Measurements from ENCODE around the gene ZCCHC4. TPM values are rescaled to one million over a fixed set of nuclear protein-coding genes. Genes with fewer than 3 reads are reported as not detected.

ZCCHC4 gene
- polyA plus RNA-seq, 4 donors: 12.4 to 14.2 (median 12.7) TPM

- DNase-seq (ENCODE audit: low read depth in 4 of 4, low spot score in 3 of 4): peak; percentile 60 to 78 (median 76)
Measured at GRCh38 chr4:25376754-25377571, 64.4 kb downstream of the ZCCHC4 start, which contains the start of gene ANAPC4. Gene ANAPC4, plus strand, starts transcription at chr4:25377263. Its CDS starts 165 bp downstream, at chr4:25377428.

DNA sequence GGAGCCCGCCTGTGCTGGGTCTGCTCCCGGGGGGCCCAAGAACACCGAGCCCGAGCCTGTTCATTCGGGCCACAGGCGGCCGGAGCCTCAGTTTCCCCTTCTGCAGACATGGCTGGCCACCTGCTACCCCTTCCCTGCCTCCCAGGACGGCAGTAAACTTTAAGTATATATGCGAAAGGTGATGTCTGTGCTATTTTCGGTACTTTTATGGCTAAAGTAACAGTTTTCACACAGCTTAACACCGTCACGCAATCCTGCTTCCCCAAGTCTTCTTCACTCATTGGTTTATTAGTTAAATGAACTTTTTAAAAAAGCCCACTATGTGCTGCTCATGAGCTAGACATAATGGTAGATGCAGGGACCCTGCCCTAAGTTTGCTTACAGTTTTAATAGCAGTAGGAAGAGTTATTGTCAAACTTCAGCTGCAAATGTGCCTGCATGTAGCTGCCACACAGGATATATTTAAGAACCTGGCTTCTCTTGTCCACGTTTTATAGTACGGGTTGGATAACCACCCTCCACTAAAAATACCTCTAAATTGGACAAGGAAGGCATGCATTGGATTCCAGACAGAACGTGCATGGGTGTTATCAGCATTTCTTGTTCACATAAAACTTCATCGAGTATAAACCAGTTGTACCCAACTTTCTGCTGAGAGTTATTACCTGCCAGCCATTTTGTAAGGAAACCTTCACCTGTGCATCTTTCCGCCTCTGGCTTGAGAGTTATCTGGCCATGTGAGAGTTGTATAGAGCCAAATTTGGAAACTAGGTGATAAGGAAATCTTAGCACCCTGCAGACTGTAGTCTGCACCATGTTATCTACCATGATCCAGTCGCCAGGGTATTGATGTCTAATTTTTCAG is 65.2 kb downstream of the ZCCHC4 start:
- no peak for DNase-seq (ENCODE audit: low read depth in 4 of 4, low spot score in 3 of 4)

GRCh38 chr4:25378437-25378743 is 65.8 kb downstream of the ZCCHC4 start:
- no peak for DNase-seq (ENCODE audit: low read depth in 4 of 4, low spot score in 3 of 4)

GRCh38 chr4:25379591-25379990 is 67.0 kb downstream of the ZCCHC4 start:
- no peak for DNase-seq (ENCODE audit: low read depth in 4 of 4, low spot score in 3 of 4)

DNA sequence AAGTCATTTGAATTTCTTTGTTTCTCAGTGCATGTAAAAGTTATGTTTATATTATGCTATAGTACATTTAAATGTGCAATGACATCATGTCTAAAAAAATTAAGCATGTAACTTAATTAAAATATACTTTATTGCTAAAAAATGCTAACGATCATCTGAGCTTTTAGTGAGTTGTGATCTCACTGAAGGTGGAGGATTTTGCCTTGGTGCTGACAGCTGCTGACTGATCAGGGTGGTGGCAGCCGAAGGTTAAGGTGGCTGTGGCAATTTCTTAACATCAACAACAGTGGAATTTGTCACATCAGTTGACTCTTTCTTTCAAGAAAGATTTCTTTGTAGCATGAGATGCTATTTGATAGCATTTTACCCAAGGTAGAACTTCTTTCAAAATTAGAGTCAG is 71.1 kb downstream of the ZCCHC4 start:
- no peak for DNase-seq (ENCODE audit: low read depth in 4 of 4, low spot score in 3 of 4)

DNA sequence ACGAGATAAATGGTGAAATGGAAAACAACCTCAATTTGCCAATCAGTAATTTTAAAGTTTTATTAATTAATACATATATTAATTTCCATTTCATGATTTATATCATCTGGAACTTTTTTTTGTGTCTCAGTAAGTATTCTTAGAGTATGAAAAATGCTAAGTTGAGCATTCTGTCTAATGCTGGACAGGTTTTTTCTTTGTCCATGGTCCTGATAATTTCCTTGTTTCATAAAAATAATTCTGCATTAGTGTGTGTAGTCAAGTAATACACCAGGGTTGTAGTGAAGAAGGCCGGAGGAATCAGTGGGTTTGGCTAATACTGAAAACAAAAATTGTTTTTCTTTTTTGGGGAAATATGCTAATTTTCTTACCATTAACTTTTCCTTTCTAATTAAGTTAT is 74.4 kb downstream of the ZCCHC4 start:
- no peak for DNase-seq (ENCODE audit: low read depth in 4 of 4, low spot score in 3 of 4)

DNA sequence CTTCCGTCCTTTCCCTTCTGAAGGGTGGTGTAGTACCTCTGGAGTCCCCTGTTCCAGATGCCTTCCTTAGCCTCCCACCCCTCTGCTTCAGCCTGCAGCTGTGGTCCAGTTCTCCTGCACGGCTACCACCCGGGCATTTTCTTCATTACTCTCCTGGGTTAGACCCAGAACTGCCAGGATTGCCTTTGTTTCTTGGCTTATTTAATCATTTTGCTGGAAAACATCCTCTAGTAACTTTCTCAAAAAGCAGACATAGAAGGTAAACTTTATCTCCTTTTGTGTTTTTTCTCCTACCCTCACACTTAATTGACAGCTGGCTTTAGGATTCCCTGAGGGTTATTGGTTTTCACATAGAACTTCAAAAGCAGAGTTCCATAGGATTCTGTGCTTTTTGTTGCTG is 84.7 kb downstream of the ZCCHC4 start:
- no peak for DNase-seq (ENCODE audit: low read depth in 4 of 4, low spot score in 3 of 4)

- no peak for DNase-seq (ENCODE audit: low read depth in 4 of 4, low spot score in 3 of 4)
Measured at GRCh38 chr4:25399510-25399909, 86.9 kb downstream of the ZCCHC4 start.

DNA sequence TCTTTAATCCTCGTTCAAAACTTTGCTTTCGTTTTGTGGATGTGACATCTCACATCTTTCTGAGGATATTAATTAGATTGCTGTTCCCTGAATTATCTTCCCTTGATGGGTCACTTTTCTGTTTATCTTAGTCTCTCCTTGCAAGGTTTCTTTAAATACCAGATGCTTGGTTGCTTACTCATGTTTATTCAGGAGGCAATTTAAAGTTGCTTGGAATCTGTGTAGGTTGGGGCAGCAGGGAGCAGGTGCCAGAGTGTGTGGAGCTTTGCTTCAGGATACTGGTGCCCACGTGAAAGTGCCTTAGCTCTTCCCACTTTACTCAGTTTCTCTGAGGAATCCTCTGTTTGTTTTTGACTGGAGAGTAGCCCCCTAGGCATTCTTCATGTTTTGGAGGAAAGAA is 88.5 kb downstream of the ZCCHC4 start:
- no peak for DNase-seq (ENCODE audit: low read depth in 4 of 4, low spot score in 3 of 4)

- no peak for DNase-seq (ENCODE audit: low read depth in 4 of 4, low spot score in 3 of 4)
Measured at GRCh38 chr4:25402521-25402920, 89.9 kb downstream of the ZCCHC4 start.

DNA sequence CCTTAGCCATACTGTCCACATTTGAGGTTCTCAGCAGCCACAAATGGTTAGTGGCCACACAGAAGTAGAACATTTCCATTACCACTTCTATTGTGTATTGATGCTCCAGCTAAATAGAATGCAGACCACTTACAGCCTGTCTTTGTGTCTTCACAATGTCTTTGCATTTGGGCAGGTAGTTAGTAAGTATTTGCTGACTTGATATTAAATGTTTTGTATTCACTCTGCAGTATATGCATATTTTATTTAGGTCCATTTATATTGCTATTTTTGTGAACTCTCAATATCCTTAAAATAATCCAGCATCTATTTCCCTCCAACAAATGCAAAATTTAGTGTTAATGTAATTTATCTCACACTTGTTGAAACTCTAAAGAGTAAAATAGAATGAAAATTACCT is 91.1 kb downstream of the ZCCHC4 start:
- DNase-seq (ENCODE audit: low read depth in 4 of 4, low spot score in 3 of 4): no peak

- DNase-seq (ENCODE audit: low read depth in 4 of 4, low spot score in 3 of 4): no peak
Measured at GRCh38 chr4:25405453-25405852, 92.9 kb downstream of the ZCCHC4 start.

DNA sequence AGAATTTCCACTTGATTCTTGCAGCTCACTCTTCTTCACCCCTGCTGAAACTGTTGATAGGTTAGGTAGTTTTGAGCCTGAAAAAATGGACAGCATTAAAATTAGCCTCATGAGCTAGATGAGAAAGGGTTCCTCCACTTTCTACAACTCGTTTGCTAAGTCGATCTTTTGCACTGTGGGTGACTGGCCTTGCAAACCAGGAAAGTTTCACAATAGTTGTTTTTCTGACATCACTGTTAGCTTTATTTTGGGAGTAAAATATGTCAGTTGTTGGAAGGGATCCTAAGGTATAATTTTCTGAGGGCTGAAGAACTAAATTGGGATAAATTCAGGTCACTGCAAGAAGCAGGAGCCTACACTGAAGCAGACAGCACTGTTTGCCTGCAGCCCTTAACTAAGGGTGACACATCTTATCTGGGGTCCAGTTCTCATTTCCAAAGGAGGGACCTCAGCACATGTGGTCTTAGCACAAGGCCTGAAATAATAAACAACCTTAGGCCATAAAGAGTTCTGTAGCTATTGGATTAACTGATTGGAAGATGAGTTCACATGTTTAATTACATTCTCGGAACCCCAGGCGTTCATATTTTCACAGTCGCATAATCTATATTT is 93.6 kb downstream of the ZCCHC4 start:
- no peak for DNase-seq (ENCODE audit: low read depth in 4 of 4, low spot score in 3 of 4)

DNA sequence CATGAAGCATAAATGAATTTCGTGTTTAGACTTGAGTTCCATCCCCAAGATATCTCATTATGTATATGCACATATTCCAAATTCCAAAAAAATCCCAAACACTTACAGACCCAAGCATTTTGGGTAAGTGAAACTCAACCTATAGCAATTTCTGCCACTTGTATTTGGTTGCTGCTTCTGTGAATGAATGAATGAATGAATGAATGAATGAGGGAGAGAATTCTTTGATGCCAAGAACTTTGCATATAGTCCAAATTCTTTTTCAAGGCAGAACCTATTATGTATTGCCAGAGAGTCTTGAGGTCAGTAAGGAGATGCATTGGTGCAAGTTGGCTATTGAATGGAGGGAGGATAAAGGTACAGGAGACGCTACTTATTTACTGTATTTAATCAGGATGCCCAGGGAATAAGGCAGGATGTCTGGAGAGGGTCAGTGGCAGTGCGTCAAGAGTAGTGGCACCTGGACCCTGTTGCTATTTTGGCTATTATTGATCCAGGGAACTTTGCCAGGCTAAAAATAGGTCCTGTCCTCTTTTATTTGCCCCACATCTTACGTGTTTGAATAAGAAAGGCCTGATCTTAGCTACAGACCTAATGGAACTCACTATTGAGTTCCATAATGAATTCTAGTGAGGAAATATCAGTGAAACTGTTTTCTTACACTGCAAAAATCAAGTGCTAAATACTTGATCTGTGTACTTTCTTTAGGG is 98.4 kb downstream of the ZCCHC4 start:
- DNase-seq (ENCODE audit: low read depth in 4 of 4, low spot score in 3 of 4): no peak

GRCh38 chr4:25413261-25413660 is 100.7 kb downstream of the ZCCHC4 start:
- no peak for DNase-seq (ENCODE audit: low read depth in 4 of 4, low spot score in 3 of 4)

GRCh38 chr4:25417014-25417413 is 104.4 kb downstream of the ZCCHC4 start:
- DNase-seq (ENCODE audit: low read depth in 4 of 4, low spot score in 3 of 4): no peak

Other genes starting within 250 kb of the ZCCHC4 start
- gene SEPSECS, start 152.3 kb upstream of the ZCCHC4 start, polyA plus RNA-seq (ENCODE audit: insufficient read length in 4 of 4): 10 to 100 TPM; 10.7 to 20.7 (median 18.5) TPM
- 10 to 100 TPM; 14.1 to 22.6 (median 16.7) TPM for gene PI4K2B, start 78.7 kb upstream of the ZCCHC4 start, polyA plus RNA-seq (ENCODE audit: insufficient read length in 4 of 4)
- gene ANAPC4, start 64.5 kb downstream of the ZCCHC4 start, polyA plus RNA-seq (ENCODE audit: insufficient read length in 4 of 4): 10 to 100 TPM; 34.5 to 61.3 (median 43.1) TPM